Measurements from ENCODE around the gene ALDH1L1.

Gene ALDH1L1

GRCh38 chr3:126207166-126207565, 26.8 kb upstream of the ALDH1L1 start:
- Histone ChIP-seq H3K27ac (ENCODE audit: extremely low read depth, low read depth, low read length) (no peak overlapping the region), H3K9me3 (ENCODE audit: control insufficient read depth, insufficient read depth, low read depth, low read length) (no peaks in the 10 kb centered on the region), H3K4me1 (ENCODE audit: control insufficient read depth, insufficient read depth, low read length) (no peaks in the 10 kb centered on the region; the same call in 1 of the 2 replicates), H3K36me3 (ENCODE audit: control insufficient read depth in 2 of 2, insufficient read depth in 1 of 2, low read length in 2 of 2) (no peaks in the 10 kb centered on the region), H3K4me3 (ENCODE audit: low read depth, low read length) (no peak overlapping the region)
- TF ChIP-seq ZNF311 (tag by site-specific recombination; IDR thresholded peaks at IDR 0.05; ENCODE audit: borderline replicate concordance) (no peak), ZBTB44 (tag by site-specific recombination; IDR thresholded peaks at IDR 0.05) (no peak), ZNF580 (tag by site-specific recombination; IDR thresholded peaks at IDR 0.05) (no peak), IKZF3 (tag by site-specific recombination; IDR thresholded peaks at IDR 0.05) (no peak), GLI2 (tag by site-specific recombination; IDR thresholded peaks at IDR 0.05; ENCODE audit: borderline replicate concordance, low read depth) (no peak), ZNF292 (tag by site-specific recombination; IDR thresholded peaks at IDR 0.05; ENCODE audit: borderline replicate concordance, low read depth) (no peak), HOXD13 (CRISPR knock-in tag; IDR thresholded peaks at IDR 0.05; ENCODE audit: borderline replicate concordance) (no peak), ZNF792 (tag by site-specific recombination; IDR thresholded peaks at IDR 0.05) (no peak), ZNF785 (tag by site-specific recombination; IDR thresholded peaks at IDR 0.05) (no peak), ZNF654 (tag by site-specific recombination; IDR thresholded peaks at IDR 0.05; ENCODE audit: low read depth) (no peak), ZNF398 (tag by site-specific recombination; IDR thresholded peaks at IDR 0.05) (no peak), ZNF571 (tag by site-specific recombination; IDR thresholded peaks at IDR 0.05) (no peak), KLF9 (tag by site-specific recombination; IDR thresholded peaks at IDR 0.05; ENCODE audit: low read depth) (no peak)
- TF ChIP-seq, protein P1, sequence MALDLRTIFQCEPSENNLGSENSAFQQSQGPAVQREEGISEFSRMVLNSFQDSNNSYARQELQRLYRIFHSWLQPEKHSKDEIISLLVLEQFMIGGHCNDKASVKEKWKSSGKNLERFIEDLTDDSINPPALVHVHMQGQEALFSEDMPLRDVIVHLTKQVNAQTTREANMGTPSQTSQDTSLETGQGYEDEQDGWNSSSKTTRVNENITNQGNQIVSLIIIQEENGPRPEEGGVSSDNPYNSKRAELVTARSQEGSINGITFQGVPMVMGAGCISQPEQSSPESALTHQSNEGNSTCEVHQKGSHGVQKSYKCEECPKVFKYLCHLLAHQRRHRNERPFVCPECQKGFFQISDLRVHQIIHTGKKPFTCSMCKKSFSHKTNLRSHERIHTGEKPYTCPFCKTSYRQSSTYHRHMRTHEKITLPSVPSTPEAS (tag by site-specific recombination; IDR thresholded peaks at IDR 0.05), result no peak
- POLR2A ChIA-PET, result no interaction called here
- CTCF ChIA-PET, result interaction anchor here (3.8 kb wide), 1 partner anchor 9 kb away, joined by 22 read pairs; no protein-coding TSS in a partner anchor

GRCh38 chr3:126205717-126206655, 25.6 kb upstream of the ALDH1L1 start:
- Histone ChIP-seq H3K27ac (ENCODE audit: extremely low read depth, low read depth, low read length) (no peak overlapping the region), H3K4me1 (ENCODE audit: control insufficient read depth, insufficient read depth, low read length) (no peaks in the 10 kb centered on the region), H3K9me3 (ENCODE audit: control insufficient read depth, insufficient read depth, low read depth, low read length) (no peaks in the 10 kb centered on the region), H3K4me3 (ENCODE audit: low read depth, low read length) (no peak overlapping the region), H3K36me3 (ENCODE audit: control insufficient read depth in 2 of 2, insufficient read depth in 1 of 2, low read length in 2 of 2) (no peaks in the 10 kb centered on the region)
- POLR2A ChIA-PET, result no interaction called here
- CTCF ChIA-PET, result interaction anchor here (1.2 to 3.8 kb wide), 2 partner anchors 8 to 40 kb away, joined by 5 to 22 read pairs; no protein-coding TSS in a partner anchor
- TF ChIP-seq ZNF2 (tag by site-specific recombination; IDR thresholded peaks at IDR 0.05) (no peak), ZNF677 (tag by site-specific recombination; IDR thresholded peaks at IDR 0.05) (no peak), ZBTB17 (tag by site-specific recombination; IDR thresholded peaks at IDR 0.05) (no peak), ZNF530 (tag by site-specific recombination; IDR thresholded peaks at IDR 0.05; ENCODE audit: low read depth) (no peak), ZNF518A (tag by site-specific recombination; conservative IDR thresholded peaks at IDR 0.05; ENCODE audit: low read depth) (no peak), ZNF701 (tag by site-specific recombination; IDR thresholded peaks at IDR 0.05) (no peak), ZNF174 (tag by site-specific recombination; IDR thresholded peaks at IDR 0.05) (no peak)
- TF ChIP-seq, protein P2, sequence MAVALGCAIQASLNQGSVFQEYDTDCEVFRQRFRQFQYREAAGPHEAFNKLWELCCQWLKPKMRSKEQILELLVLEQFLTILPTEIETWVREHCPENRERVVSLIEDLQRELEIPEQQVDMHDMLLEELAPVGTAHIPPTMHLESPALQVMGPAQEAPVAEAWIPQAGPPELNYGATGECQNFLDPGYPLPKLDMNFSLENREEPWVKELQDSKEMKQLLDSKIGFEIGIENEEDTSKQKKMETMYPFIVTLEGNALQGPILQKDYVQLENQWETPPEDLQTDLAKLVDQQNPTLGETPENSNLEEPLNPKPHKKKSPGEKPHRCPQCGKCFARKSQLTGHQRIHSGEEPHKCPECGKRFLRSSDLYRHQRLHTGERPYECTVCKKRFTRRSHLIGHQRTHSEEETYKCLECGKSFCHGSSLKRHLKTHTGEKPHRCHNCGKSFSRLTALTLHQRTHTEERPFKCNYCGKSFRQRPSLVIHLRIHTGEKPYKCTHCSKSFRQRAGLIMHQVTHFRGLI (tag by site-specific recombination; IDR thresholded peaks at IDR 0.05), result no peak
